Epidermal melanocyte (primary cell): Measurements from ENCODE around the gene DPM2.

Experiments
- DNase-seq: peaks from one replicate; pipeline ENCODE4 v3.0.0; 2011; ENCODE audit warnings: low spot score; ENCODE audit not compliant: insufficient read length

Gene DPM2

GRCh38 chr9:127919253-127919815 lies 18.3 kb downstream of the DPM2 start:
- peak; percentile 79 for DNase-seq

- no peak for DNase-seq
Observed at GRCh38 chr9:127918183-127919107, 19.2 kb downstream of the DPM2 start.

- no peak for DNase-seq
Observed at GRCh38 chr9:127917603-127918002, 20.1 kb downstream of the DPM2 start.

GRCh38 chr9:127916720-127917581 lies 20.7 kb downstream of the DPM2 start, which contains the start of gene ST6GALNAC4:
Gene ST6GALNAC4, minus strand, starts transcription at chr9:127917041. Its CDS starts 622 bp downstream, at chr9:127916419.
- DNase-seq = peak; percentile 90

- DNase-seq = no peak
Observed at GRCh38 chr9:127915801-127916719, 21.6 kb downstream of the DPM2 start.

- no peak for DNase-seq
Observed at GRCh38 chr9:127915325-127915752, 22.3 kb downstream of the DPM2 start.

- DNase-seq = no peak
Observed at GRCh38 chr9:127913682-127914081, 24.0 kb downstream of the DPM2 start.

- no peak for DNase-seq
Observed at GRCh38 chr9:127912882-127913281, 24.8 kb downstream of the DPM2 start.

GRCh38 chr9:127912296-127912695 lies 25.4 kb downstream of the DPM2 start:
- DNase-seq = no peak

- DNase-seq = no peak
Observed at GRCh38 chr9:127910613-127911205, 26.9 kb downstream of the DPM2 start.

GRCh38 chr9:127909839-127910273 lies 27.8 kb downstream of the DPM2 start:
- no peak for DNase-seq

- DNase-seq = no peak
Observed at GRCh38 chr9:127908660-127908926, 29.1 kb downstream of the DPM2 start.

- DNase-seq = no peak
Observed at GRCh38 chr9:127907867-127908659, 29.6 kb downstream of the DPM2 start.

GRCh38 chr9:127905788-127906191 lies 31.9 kb downstream of the DPM2 start:
- DNase-seq = no peak

- no peak for DNase-seq
Observed at GRCh38 chr9:127905004-127905728, 32.5 kb downstream of the DPM2 start.

GRCh38 chr9:127904561-127905003 lies 33.1 kb downstream of the DPM2 start:
- no peak for DNase-seq

GRCh38 chr9:127903557-127904475 lies 33.8 kb downstream of the DPM2 start:
- no peak for DNase-seq
